GM12878 (cell line): ENCODE data around the gene AFAP1.

Experiments
- CREB1 ChIP-seq: IDR thresholded peaks from 2 replicates; pipeline ENCODE4 v1.6.1; 2012; ENCODE audit warnings: low read depth, mild to moderate bottlenecking, inconsistent platforms
- FOXK2 ChIP-seq: fragments of 450-650 bp; IDR thresholded peaks from 2 replicates; pipeline ENCODE4 v1.6.1; 2017; ENCODE audit warnings: mild to moderate bottlenecking, moderate library complexity
- NFXL1 ChIP-seq: fragments of 450-650 bp; IDR thresholded peaks from 2 replicates; pipeline ENCODE4 v1.6.1; 2017; ENCODE audit warnings: antibody characterized with exemption, mild to moderate bottlenecking, borderline replicate concordance
- TF ChIP-seq, protein P1 (sequence below): IDR thresholded peaks from 2 replicates; pipeline ENCODE4 v1.6.1; 2012; ENCODE audit warnings: low read length, inconsistent platforms
- TF ChIP-seq, protein P2 (sequence below): fragments of 450-650 bp; IDR thresholded peaks from 2 replicates; pipeline ENCODE4 v1.6.1; 2017; ENCODE audit warnings: mild to moderate bottlenecking, low read depth, inconsistent platforms; ENCODE audit not compliant: poor library complexity, severe bottlenecking
- TF ChIP-seq, protein P3 (sequence below): fragments of 450-650 bp; IDR thresholded peaks from 2 replicates; pipeline ENCODE4 v1.6.1; 2016; ENCODE audit warnings: mild to moderate bottlenecking
- TF ChIP-seq, protein P4 (sequence below), 3 experiments: IDR thresholded peaks in 2 of 3; conservative IDR thresholded peaks in 1 of 3; 2 replicates each; pipeline ENCODE4 v1.5.1; 2011; ENCODE audit warnings: low read depth in 3 of 3, low read length in 3 of 3, mild to moderate bottlenecking in 3 of 3, control low read depth in 2 of 3, moderate library complexity in 2 of 3, inconsistent platforms in 1 of 3, mixed read lengths in 1 of 3; ENCODE audit not compliant: control insufficient read depth in 2 of 3, insufficient read depth in 1 of 3; ENCODE audit errors: extremely low read depth in 1 of 3

DNA sequence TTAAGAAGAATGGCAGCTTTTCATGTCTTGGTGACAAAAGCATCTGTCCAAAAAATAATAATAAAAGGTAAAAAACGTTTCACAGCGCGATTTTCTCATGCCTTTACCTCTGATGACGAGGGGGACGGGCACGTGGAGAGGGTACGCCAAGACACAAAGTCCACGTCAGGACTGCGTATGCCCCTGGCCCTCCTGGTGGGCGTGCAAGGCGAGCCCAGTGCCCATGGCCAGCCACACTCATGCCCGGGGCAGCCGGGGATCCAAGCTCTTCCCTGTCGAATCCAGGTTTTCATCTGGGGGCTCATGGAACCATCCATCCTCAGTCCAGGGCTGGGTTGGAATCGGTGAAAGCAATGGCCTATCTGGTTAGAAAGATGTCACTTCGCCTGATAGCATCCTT, 176.6 kb downstream of the AFAP1 start:
- TF ChIP-seq, protein P1, sequence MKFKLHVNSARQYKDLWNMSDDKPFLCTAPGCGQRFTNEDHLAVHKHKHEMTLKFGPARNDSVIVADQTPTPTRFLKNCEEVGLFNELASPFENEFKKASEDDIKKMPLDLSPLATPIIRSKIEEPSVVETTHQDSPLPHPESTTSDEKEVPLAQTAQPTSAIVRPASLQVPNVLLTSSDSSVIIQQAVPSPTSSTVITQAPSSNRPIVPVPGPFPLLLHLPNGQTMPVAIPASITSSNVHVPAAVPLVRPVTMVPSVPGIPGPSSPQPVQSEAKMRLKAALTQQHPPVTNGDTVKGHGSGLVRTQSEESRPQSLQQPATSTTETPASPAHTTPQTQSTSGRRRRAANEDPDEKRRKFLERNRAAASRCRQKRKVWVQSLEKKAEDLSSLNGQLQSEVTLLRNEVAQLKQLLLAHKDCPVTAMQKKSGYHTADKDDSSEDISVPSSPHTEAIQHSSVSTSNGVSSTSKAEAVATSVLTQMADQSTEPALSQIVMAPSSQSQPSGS, result no peak
- TF ChIP-seq, protein P2, sequence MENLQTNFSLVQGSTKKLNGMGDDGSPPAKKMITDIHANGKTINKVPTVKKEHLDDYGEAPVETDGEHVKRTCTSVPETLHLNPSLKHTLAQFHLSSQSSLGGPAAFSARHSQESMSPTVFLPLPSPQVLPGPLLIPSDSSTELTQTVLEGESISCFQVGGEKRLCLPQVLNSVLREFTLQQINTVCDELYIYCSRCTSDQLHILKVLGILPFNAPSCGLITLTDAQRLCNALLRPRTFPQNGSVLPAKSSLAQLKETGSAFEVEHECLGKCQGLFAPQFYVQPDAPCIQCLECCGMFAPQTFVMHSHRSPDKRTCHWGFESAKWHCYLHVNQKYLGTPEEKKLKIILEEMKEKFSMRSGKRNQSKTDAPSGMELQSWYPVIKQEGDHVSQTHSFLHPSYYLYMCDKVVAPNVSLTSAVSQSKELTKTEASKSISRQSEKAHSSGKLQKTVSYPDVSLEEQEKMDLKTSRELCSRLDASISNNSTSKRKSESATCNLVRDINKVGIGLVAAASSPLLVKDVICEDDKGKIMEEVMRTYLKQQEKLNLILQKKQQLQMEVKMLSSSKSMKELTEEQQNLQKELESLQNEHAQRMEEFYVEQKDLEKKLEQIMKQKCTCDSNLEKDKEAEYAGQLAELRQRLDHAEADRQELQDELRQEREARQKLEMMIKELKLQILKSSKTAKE, result no peak
- TF ChIP-seq, protein P3, sequence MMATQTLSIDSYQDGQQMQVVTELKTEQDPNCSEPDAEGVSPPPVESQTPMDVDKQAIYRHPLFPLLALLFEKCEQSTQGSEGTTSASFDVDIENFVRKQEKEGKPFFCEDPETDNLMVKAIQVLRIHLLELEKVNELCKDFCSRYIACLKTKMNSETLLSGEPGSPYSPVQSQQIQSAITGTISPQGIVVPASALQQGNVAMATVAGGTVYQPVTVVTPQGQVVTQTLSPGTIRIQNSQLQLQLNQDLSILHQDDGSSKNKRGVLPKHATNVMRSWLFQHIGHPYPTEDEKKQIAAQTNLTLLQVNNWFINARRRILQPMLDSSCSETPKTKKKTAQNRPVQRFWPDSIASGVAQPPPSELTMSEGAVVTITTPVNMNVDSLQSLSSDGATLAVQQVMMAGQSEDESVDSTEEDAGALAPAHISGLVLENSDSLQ, result no peak
- TF ChIP-seq CREB1 (no peak), FOXK2 (no peak), NFXL1 (no peak)
- TF ChIP-seq, protein P4, sequence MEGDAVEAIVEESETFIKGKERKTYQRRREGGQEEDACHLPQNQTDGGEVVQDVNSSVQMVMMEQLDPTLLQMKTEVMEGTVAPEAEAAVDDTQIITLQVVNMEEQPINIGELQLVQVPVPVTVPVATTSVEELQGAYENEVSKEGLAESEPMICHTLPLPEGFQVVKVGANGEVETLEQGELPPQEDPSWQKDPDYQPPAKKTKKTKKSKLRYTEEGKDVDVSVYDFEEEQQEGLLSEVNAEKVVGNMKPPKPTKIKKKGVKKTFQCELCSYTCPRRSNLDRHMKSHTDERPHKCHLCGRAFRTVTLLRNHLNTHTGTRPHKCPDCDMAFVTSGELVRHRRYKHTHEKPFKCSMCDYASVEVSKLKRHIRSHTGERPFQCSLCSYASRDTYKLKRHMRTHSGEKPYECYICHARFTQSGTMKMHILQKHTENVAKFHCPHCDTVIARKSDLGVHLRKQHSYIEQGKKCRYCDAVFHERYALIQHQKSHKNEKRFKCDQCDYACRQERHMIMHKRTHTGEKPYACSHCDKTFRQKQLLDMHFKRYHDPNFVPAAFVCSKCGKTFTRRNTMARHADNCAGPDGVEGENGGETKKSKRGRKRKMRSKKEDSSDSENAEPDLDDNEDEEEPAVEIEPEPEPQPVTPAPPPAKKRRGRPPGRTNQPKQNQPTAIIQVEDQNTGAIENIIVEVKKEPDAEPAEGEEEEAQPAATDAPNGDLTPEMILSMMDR (IDR thresholded peaks at IDR 0.05 in 2 of 3, conservative IDR thresholded peaks at IDR 0.05 in 1 of 3; ENCODE audit: control insufficient read depth in 2 of 3, extremely low read depth in 1 of 3, insufficient read depth in 1 of 3, low read depth in 3 of 3, low read length in 3 of 3), result no peak
